Coronary artery (tissue), 2 donors: ENCODE results near the gene ABCG4.
A peak's percentile ranks its signal among the peaks of the same experiment; 100 is the strongest.

Experiments used
- DNase-seq: peaks from one replicate; pipeline ENCODE4 v3.0.0-alpha.2; 2017; ENCODE audit warnings: low spot score
- H3K27ac ChIP-seq, 2 donors: fragments of 200-600 bp; sonication (generic); one replicate each; pipeline ENCODE4 v1.5.1; 2016 to 2019
- H3K4me3 ChIP-seq: fragments of 200-600 bp; sonication (generic); 2 replicates; pipeline ENCODE4 v1.5.1; 2016; ENCODE audit warnings: mild to moderate bottlenecking, moderate library complexity
- CTCF ChIP-seq: fragments of 200-600 bp; sonication (generic); IDR thresholded peaks from one replicate; pipeline ENCODE4 v1.5.1; 2019; ENCODE audit warnings: antibody characterized with exemption

Gene ABCG4

GRCh38 chr11:119144825-119145486 is 3.9 kb upstream of the ABCG4 start:
- no peak overlapping the region for H3K27ac ChIP-seq
- peak; percentile 65 for TF ChIP-seq CTCF
- no peak overlapping the region for H3K4me3 ChIP-seq
- no peak for DNase-seq

- H3K4me3 ChIP-seq: no peak overlapping the region
- no peak for TF ChIP-seq CTCF
- no peak for DNase-seq
- H3K27ac ChIP-seq: no peak overlapping the region
Measured at GRCh38 chr11:119145551-119145950, 3.3 kb upstream of the ABCG4 start.

- no peak for TF ChIP-seq CTCF
- Histone ChIP-seq H3K27ac (no peak overlapping the region), H3K4me3 (no peak overlapping the region)
- no peak for DNase-seq
Measured at GRCh38 chr11:119147604-119148333, 1.1 kb upstream of the ABCG4 start.

- TF ChIP-seq CTCF: no peak
- Histone ChIP-seq H3K27ac (no peak overlapping the region), H3K4me3 (peak overlapping the region; percentile 91)
- DNase-seq: no peak
Measured at GRCh38 chr11:119148720-119149017, 183 bp upstream of the ABCG4 start.

- no peak overlapping the region for H3K27ac ChIP-seq
- no peak for DNase-seq
- TF ChIP-seq CTCF: no peak
- peak overlapping the region; percentile 91 for H3K4me3 ChIP-seq
Measured at GRCh38 chr11:119149786-119150275, 979 bp downstream of the ABCG4 start.

GRCh38 chr11:119152043-119152442 is 3.2 kb downstream of the ABCG4 start:
- H3K4me3 ChIP-seq: no peak overlapping the region
- no peak overlapping the region for H3K27ac ChIP-seq
- no peak for DNase-seq
- TF ChIP-seq CTCF: no peak

- no peak overlapping the region for H3K4me3 ChIP-seq
- H3K27ac ChIP-seq: no peak overlapping the region
- no peak for DNase-seq
- no peak for TF ChIP-seq CTCF
Measured at GRCh38 chr11:119152604-119153003, 3.8 kb downstream of the ABCG4 start.
